ENCODE results near the gene GATD1. TPM values are rescaled to one million over a fixed set of nuclear protein-coding genes. Genes with fewer than 3 reads are reported as not detected.

GATD1 gene
- total and polyA plus RNA-seq, 2 donors (not counting 1 experiment from before 2014, with no cell fraction given), result 14.7 to 20.3 TPM

DNA sequence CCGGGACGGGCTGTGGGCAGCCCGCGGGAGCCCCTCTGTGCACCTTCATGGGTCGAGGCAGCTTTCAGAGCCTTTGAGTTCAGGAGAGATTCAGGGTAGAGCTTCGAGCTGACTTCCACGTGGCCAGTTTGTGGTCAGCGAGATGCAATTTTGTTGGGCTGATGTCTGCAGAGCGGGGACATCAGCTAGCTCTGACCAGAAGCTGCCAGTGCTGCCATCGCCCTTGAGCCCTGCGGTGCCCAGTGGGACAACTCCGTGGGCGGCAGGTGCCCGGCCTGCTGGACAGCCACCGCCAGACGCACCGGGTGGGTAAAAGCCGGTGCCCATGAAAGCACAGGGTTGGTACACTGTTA is 29.3 kb downstream of the GATD1 start:
- Histone ChIP-seq H3K27ac (ENCODE audit: insufficient read depth, low read length) (peak overlapping the region; percentile 65), H3K4me3 (replicated peaks in 1 of 4; ENCODE audit: control extremely low read depth in 1 of 4, insufficient read depth in 1 of 4, low read depth in 3 of 4, low read length in 4 of 4) (peak overlapping the region; percentile 58 to 86 (median 63)), H3K79me2 (ENCODE audit: control insufficient read depth, insufficient read depth, low read length) (peaks cover 46% of the 10 kb centered on the region), H3K36me3 (ENCODE audit: control insufficient read depth, insufficient read depth, low read length) (peaks cover 4% of the 10 kb centered on the region), H3K9ac (ENCODE audit: insufficient read depth, low read length) (peak overlapping the region; percentile 83), H3K4me2 (ENCODE audit: extremely low read depth, insufficient read depth, low read length) (peak overlapping the region; percentile 71), H2AFZ (ENCODE audit: low read length) (no peak overlapping the region), H3K9me3 (ENCODE audit: control insufficient read depth, insufficient read depth, low read depth, low read length) (no peaks in the 10 kb centered on the region), H4K20me1 (ENCODE audit: control insufficient read depth, extremely low read depth, insufficient read depth, low read length) (no peaks in the 10 kb centered on the region), H3K4me1 (ENCODE audit: control insufficient read depth, extremely low read depth, insufficient read depth, low read length) (no peaks in the 10 kb centered on the region), H3K27me3 (ENCODE audit: control insufficient read depth, insufficient read depth, low read length) (no peaks in the 10 kb centered on the region)
- DNase-seq (ENCODE audit: low read depth in 2 of 2), result peak in 1 of 2 donors; percentile 34
- TF ChIP-seq, protein P1, sequence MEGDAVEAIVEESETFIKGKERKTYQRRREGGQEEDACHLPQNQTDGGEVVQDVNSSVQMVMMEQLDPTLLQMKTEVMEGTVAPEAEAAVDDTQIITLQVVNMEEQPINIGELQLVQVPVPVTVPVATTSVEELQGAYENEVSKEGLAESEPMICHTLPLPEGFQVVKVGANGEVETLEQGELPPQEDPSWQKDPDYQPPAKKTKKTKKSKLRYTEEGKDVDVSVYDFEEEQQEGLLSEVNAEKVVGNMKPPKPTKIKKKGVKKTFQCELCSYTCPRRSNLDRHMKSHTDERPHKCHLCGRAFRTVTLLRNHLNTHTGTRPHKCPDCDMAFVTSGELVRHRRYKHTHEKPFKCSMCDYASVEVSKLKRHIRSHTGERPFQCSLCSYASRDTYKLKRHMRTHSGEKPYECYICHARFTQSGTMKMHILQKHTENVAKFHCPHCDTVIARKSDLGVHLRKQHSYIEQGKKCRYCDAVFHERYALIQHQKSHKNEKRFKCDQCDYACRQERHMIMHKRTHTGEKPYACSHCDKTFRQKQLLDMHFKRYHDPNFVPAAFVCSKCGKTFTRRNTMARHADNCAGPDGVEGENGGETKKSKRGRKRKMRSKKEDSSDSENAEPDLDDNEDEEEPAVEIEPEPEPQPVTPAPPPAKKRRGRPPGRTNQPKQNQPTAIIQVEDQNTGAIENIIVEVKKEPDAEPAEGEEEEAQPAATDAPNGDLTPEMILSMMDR (conservative IDR thresholded peaks at IDR 0.05 in 1 of 2, IDR thresholded peaks at IDR 0.05 in 1 of 2; ENCODE audit: low read depth in 1 of 2, low read length in 2 of 2), result no peak
- no peak for TF ChIP-seq EZH2 (IDR thresholded peaks at IDR 0.05; ENCODE audit: low read length, missing control alignments)

DNA sequence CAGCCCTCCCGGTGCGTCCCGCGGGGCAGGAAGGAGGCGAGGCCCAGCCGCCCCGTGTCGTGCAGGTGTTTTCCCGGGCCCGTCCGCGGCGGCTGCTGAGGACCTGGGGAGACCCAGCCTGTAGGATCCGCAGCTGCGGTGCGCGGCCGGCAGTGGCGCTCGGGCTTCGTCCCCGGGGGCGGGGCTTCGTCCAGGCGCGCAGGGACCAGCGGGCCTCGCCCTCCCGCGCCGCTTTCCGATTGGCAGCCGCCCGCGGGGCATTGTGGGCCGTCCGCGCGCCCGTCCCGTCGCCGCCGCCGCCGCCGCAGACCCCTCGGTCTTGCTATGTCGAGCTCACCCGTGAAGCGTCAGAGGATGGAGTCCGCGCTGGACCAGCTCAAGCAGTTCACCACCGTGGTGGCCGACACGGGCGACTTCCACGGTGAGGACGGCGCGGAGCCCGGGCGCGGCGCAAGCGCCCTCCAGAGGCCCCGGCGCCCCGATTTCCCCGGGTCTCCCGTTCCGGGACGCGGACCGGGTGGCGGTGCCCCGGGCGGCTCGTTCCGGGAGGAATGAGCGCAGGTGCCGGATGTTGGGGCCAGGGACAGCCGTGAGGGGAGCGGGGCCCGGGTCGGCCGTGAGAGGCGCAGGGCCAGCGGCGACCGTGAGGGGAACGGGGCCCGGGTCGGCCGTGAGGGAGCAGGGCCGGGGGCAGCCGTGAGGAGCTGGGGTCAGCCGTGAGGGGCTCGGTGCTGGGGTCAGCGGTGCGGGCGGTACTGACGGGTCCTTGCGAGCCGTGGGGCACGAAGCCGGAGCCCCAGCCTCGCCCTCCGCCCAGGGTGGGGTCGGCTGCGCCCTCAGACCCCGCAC is 29.9 kb downstream of the GATD1 start, which contains the start of gene TALDO1:
Gene TALDO1 (plus strand): TSS at position 307 of the 849 bp plus-strand sequence. CDS start 18 bp downstream, at position 325.
- H3K4me1 ChIP-seq (ENCODE audit: control insufficient read depth, extremely low read depth, insufficient read depth, low read length), result no peaks in the 10 kb centered on the region
- DNase-seq (ENCODE audit: low read depth in 2 of 2), result peak; percentile 73 to 78
- no peaks in the 10 kb centered on the region for H4K20me1 ChIP-seq (ENCODE audit: control insufficient read depth, extremely low read depth, insufficient read depth, low read length)
- peaks cover under 1% of the 10 kb centered on the region for H3K36me3 ChIP-seq (ENCODE audit: control insufficient read depth, insufficient read depth, low read length)
- H3K79me2 ChIP-seq (ENCODE audit: control insufficient read depth, insufficient read depth, low read length), result peaks cover 41% of the 10 kb centered on the region
- H3K4me2 ChIP-seq (ENCODE audit: extremely low read depth, insufficient read depth, low read length), result peak within 1 kb of the TSS; percentile 96
- TF ChIP-seq EZH2 (IDR thresholded peaks at IDR 0.05; ENCODE audit: low read length, missing control alignments), result no peak
- TF ChIP-seq, protein P1 (conservative IDR thresholded peaks at IDR 0.05 in 1 of 2, IDR thresholded peaks at IDR 0.05 in 1 of 2; ENCODE audit: low read depth in 1 of 2, low read length in 2 of 2), result peak; percentile 3 to 13
- peak within 1 kb of the TSS; percentile 65 for H3K27ac ChIP-seq (ENCODE audit: insufficient read depth, low read length)
- H3K9ac ChIP-seq (ENCODE audit: insufficient read depth, low read length), result peak within 1 kb of the TSS; percentile 83
- no peaks in the 10 kb centered on the region for H3K9me3 ChIP-seq (ENCODE audit: control insufficient read depth, insufficient read depth, low read depth, low read length)
- H3K4me3 ChIP-seq (replicated peaks in 1 of 4; ENCODE audit: control extremely low read depth in 1 of 4, insufficient read depth in 1 of 4, low read depth in 3 of 4, low read length in 4 of 4), result peak within 1 kb of the TSS; percentile 58 to 86 (median 63)
- no peaks in the 10 kb centered on the region for H3K27me3 ChIP-seq (ENCODE audit: control insufficient read depth, insufficient read depth, low read length)
- peak within 1 kb of the TSS; percentile 78 for H2AFZ ChIP-seq (ENCODE audit: low read length)

DNA sequence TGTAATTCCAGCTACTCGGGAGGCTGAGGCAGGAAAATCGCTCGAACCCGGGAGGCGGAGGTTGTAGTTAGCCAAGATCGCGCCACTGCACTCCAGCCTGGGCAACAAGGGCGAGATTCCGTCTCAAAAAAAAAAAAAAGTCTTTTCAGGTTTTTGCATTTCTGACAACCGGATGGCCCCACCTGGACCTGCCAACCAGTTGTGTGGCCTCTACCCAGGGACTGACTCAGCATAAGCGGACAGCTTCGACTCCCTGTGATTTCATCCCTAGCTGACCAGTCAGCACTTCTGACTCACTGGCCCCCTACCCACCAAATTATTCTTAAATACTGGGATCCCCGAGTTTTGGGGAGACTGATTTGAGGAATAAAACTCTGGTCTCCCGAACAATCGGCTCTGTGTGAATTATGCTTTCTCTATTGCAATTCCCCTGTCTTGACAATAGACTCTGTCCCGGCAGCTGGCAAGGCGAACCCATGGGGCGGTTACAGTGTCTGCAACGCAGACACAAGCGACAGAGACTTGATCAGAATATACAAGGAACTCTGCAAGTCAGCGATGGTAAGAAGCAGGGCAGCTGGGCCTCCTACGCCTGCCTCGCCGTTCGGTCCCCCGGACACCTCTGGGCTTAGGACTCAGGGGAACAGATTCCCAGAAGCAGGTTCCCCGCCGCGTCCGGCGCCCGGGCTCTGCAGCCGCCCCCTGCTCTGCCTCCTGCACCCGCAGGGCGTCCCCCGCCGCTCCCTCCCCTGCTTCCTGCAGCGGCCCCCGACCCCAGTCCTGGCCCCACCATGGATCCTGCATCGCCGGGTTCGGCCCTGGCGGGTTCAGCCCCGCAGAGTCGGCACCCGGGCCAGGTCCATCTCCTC is 30.8 kb downstream of the GATD1 start:
- Histone ChIP-seq H3K79me2 (ENCODE audit: control insufficient read depth, insufficient read depth, low read length) (peaks cover 36% of the 10 kb centered on the region), H2AFZ (ENCODE audit: low read length) (peak overlapping the region; percentile 78), H3K4me3 (replicated peaks in 1 of 4; ENCODE audit: control extremely low read depth in 1 of 4, insufficient read depth in 1 of 4, low read depth in 3 of 4, low read length in 4 of 4) (peak overlapping the region; percentile 51 to 86 (median 60)), H4K20me1 (ENCODE audit: control insufficient read depth, extremely low read depth, insufficient read depth, low read length) (no peaks in the 10 kb centered on the region), H3K9me3 (ENCODE audit: control insufficient read depth, insufficient read depth, low read depth, low read length) (no peaks in the 10 kb centered on the region), H3K36me3 (ENCODE audit: control insufficient read depth, insufficient read depth, low read length) (no peaks in the 10 kb centered on the region), H3K4me1 (ENCODE audit: control insufficient read depth, extremely low read depth, insufficient read depth, low read length) (no peaks in the 10 kb centered on the region), H3K9ac (ENCODE audit: insufficient read depth, low read length) (no peak overlapping the region), H3K4me2 (ENCODE audit: extremely low read depth, insufficient read depth, low read length) (peak overlapping the region; percentile 96), H3K27ac (ENCODE audit: insufficient read depth, low read length) (no peak overlapping the region), H3K27me3 (ENCODE audit: control insufficient read depth, insufficient read depth, low read length) (no peaks in the 10 kb centered on the region)
- no peak for TF ChIP-seq EZH2 (IDR thresholded peaks at IDR 0.05; ENCODE audit: low read length, missing control alignments)
- TF ChIP-seq, protein P1 (conservative IDR thresholded peaks at IDR 0.05 in 1 of 2, IDR thresholded peaks at IDR 0.05 in 1 of 2; ENCODE audit: low read depth in 1 of 2, low read length in 2 of 2), result no peak
- DNase-seq (ENCODE audit: low read depth in 2 of 2), result peak in 1 of 2 donors; percentile 45
